ENCODE results near the gene MIEN1.
A peak's percentile ranks its signal among the peaks of the same experiment; 100 is the strongest.
"Not testable (repeated sequence)": the region's sequence is repeated elsewhere in the genome, so short reads cannot be mapped to it uniquely, and the experiment has no call there.

MIEN1 gene

DNA sequence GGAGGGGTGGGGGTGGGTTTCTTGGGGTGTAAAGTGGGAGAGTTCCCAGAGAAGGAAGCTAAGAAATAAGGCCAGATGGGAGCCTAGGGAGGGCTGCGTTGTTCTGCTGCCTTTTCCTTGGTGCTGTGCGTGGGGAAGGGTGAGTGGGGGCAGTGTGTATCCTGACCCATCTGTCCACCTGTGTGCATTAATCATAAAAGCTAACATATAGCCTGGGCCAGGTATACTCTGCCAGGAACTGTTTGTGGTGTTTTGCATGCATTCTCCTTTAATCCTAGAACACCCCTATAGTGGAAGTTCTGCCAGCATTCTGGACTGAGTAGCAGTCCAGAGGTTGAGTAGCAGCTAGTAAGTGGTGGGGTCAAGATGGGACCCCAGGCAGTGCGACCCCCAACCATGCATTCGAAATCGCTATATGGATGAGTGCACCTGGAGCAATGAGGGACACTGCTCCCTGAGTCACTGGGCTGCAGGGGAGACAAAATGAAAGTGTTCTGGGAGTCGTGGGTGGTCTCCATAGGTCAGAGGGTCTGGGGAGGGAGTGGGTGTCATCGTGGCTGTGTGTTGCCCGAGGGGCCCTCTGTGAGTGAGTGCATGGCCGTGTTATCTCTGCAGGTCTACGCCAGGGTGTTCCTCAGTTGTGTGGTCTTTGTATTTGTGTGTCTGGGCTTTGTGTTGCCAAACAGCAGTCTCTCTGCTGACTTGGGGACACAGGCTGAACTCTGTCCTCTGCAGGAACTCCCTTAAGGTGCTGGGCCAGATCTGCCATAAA lies 29.1 kb downstream of the MIEN1 start:
- H3K4me3 ChIP-seq (ENCODE audit: low read length), result peak overlapping the region; percentile 85
- no peaks in the 10 kb centered on the region for H3K9me3 ChIP-seq (ENCODE audit: insufficient read depth, low read depth, low read length)
- H3K4me1 ChIP-seq (ENCODE audit: insufficient read depth, low read length), result peaks cover 46% of the 10 kb centered on the region
- peaks cover 8% of the 10 kb centered on the region for H3K36me3 ChIP-seq (ENCODE audit: insufficient read depth, low read length)
- no peak overlapping the region; the same call in 1 of the 2 replicates for H3K27ac ChIP-seq (ENCODE audit: low read depth, low read length)
- H3K27me3 ChIP-seq (ENCODE audit: insufficient read depth, low read length), result no peaks in the 10 kb centered on the region
- H3K9ac ChIP-seq (ENCODE audit: low read depth, low read length), result peak overlapping the region; percentile 82
- WGBS, result 11% methylated on average over 10 of the region's 10 CpGs

DNA sequence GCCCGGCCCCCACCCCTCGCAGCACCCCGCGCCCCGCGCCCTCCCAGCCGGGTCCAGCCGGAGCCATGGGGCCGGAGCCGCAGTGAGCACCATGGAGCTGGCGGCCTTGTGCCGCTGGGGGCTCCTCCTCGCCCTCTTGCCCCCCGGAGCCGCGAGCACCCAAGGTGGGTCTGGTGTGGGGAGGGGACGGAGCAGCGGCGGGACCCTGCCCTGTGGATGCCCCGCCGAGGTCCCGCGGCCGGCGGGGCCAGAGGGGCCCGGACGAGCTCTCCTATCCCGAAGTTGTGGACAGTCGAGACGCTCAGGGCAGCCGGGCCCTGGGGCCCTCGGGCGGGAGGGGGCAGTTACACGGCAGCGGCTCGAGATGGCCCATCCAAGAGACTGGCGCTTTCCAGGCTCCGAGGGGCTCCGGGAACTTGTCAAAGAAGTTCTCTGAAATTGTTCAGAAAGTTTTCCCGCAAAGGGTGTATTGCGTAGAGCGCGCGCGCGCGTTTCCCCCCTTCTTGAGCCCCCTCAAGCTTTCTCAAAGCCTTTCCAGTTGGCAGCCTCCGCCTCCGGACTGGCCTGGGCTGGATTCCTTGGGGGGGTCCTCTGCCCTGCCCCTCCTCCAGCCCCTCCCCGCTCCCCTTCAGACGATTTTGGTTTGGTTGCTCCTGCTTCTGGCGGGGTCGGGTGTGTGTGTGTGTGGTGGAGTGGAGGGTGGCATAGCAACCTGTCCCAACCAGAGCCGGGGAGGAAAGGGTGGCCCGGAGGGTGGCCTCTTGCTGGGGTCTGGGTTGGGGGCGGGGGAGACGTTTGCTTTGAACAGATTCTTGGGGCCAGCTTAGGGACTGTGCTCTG lies 30.0 kb downstream of the MIEN1 start:
- peaks cover 5% of the 10 kb centered on the region for H3K36me3 ChIP-seq (ENCODE audit: insufficient read depth, low read length)
- H3K9me3 ChIP-seq (ENCODE audit: insufficient read depth, low read depth, low read length), result no peaks in the 10 kb centered on the region
- under 1% methylated on average over 55 of the region's 57 CpGs for WGBS
- peaks cover 45% of the 10 kb centered on the region for H3K4me1 ChIP-seq (ENCODE audit: insufficient read depth, low read length)
- no peaks in the 10 kb centered on the region for H3K27me3 ChIP-seq (ENCODE audit: insufficient read depth, low read length)
- peak overlapping the region; percentile 82 for H3K9ac ChIP-seq (ENCODE audit: low read depth, low read length)
- H3K27ac ChIP-seq (ENCODE audit: low read depth, low read length), result peak overlapping the region; percentile 84
- peak overlapping the region; percentile 85 for H3K4me3 ChIP-seq (ENCODE audit: low read length)

DNA sequence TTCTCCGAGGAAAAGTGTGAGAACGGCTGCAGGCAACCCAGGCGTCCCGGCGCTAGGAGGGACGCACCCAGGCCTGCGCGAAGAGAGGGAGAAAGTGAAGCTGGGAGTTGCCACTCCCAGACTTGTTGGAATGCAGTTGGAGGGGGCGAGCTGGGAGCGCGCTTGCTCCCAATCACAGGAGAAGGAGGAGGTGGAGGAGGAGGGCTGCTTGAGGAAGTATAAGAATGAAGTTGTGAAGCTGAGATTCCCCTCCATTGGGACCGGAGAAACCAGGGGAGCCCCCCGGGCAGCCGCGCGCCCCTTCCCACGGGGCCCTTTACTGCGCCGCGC lies 30.5 kb downstream of the MIEN1 start, which contains the start of gene ERBB2:
Gene ERBB2 (plus strand): TSS at position 247 of the 330 bp plus-strand sequence. CDS start 175 bp downstream, outside the sequence.
- WGBS, result under 1% methylated on average over 20 of the region's 20 CpGs
- H3K4me3 ChIP-seq (ENCODE audit: low read length), result peak within 1 kb of the TSS; percentile 85
- H3K9me3 ChIP-seq (ENCODE audit: insufficient read depth, low read depth, low read length), result no peaks in the 10 kb centered on the region
- peaks cover 5% of the 10 kb centered on the region for H3K36me3 ChIP-seq (ENCODE audit: insufficient read depth, low read length)
- H3K27ac ChIP-seq (ENCODE audit: low read depth, low read length), result peak within 1 kb of the TSS; percentile 84
- H3K4me1 ChIP-seq (ENCODE audit: insufficient read depth, low read length), result peaks cover 46% of the 10 kb centered on the region
- H3K9ac ChIP-seq (ENCODE audit: low read depth, low read length), result peak within 1 kb of the TSS; percentile 82
- no peaks in the 10 kb centered on the region for H3K27me3 ChIP-seq (ENCODE audit: insufficient read depth, low read length)

DNA sequence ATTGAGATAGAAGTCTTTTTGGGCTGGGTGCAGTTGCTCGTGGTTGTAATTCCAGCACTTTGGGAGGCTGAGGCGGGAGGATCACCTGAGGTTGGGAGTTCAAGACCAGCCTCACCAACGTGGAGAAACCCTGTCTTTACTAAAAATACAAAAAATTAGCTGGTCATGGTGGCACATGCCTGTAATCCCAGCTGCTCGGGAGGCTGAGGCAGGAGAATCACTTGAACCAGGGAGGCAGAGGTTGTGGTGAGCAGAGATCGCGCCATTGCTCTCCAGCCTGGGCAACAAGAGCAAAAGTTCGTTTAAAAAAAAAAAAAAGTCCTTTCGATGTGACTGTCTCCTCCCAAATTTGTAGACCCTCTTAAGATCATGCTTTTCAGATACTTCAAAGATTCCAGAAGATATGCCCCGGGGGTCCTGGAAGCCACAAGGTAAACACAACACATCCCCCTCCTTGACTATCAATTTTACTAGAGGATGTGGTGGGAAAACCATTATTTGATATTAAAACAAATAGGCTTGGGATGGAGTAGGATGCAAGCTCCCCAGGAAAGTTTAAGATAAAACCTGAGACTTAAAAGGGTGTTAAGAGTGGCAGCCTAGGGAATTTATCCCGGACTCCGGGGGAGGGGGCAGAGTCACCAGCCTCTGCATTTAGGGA lies 31.0 kb downstream of the MIEN1 start:
- Histone ChIP-seq H3K27ac (ENCODE audit: low read depth, low read length) (peak overlapping the region; percentile 84), H3K9ac (ENCODE audit: low read depth, low read length) (peak overlapping the region; percentile 82), H3K4me1 (ENCODE audit: insufficient read depth, low read length) (peaks cover 46% of the 10 kb centered on the region), H3K4me3 (ENCODE audit: low read length) (peak overlapping the region; percentile 85)
- WGBS, result 41% methylated on average over 11 of the region's 11 CpGs
- H3K9me3 ChIP-seq (ENCODE audit: insufficient read depth, low read depth, low read length); H3K36me3 ChIP-seq (ENCODE audit: insufficient read depth, low read length); H3K27me3 ChIP-seq (ENCODE audit: insufficient read depth, low read length): not testable (repeated sequence)

DNA sequence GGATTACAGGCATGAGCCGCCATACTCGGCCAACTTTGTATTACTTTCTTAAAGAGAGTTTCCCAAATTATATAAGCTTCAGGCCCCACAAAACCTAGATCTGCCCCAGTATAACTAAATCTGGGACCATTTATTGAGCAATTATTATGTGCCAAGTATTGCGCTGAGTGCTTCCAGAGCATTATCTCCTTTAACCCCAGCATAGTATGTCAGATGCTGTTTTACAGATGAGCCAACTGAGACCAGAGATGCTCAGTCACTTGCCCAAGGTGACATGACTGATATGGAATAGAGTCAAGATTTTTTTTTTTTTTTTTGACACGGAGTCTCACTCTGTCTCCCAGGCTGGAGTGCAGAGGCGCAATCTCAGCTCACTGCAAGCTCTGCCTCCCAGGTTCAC lies 32.4 kb downstream of the MIEN1 start:
- no peak overlapping the region for H3K27ac ChIP-seq (ENCODE audit: low read depth, low read length)
- peaks cover 4% of the 10 kb centered on the region for H3K36me3 ChIP-seq (ENCODE audit: insufficient read depth, low read length)
- peaks cover 41% of the 10 kb centered on the region for H3K4me1 ChIP-seq (ENCODE audit: insufficient read depth, low read length)
- WGBS, result 95% methylated on average over 5 of the region's 5 CpGs
- no peaks in the 10 kb centered on the region for H3K27me3 ChIP-seq (ENCODE audit: insufficient read depth, low read length)
- H3K9ac ChIP-seq (ENCODE audit: low read depth, low read length), result no peak overlapping the region
- H3K4me3 ChIP-seq (ENCODE audit: low read length), result no peak overlapping the region
- no peaks in the 10 kb centered on the region for H3K9me3 ChIP-seq (ENCODE audit: insufficient read depth, low read depth, low read length)

DNA sequence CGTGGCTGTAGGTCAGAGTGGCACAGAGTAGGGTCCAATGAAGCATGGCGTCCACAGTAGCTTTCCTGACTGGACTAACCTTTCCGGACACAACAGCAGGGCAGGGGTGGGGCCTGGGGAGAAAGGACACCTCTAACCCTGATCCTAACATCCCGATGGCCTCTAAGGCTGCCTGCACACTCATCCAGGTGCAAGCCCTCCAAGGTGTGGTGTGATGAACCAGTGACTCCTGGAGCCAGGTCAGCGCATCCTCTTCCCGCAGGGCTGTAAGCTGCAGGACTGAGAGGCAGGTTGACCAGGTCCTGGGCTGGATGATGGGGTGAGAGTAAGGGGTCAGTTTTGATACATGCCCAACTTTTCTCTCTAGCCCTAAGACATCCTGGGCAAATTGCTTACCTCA lies 33.6 kb downstream of the MIEN1 start:
- Histone ChIP-seq H3K4me3 (ENCODE audit: low read length) (no peak overlapping the region), H3K36me3 (ENCODE audit: insufficient read depth, low read length) (no peaks in the 10 kb centered on the region), H3K27me3 (ENCODE audit: insufficient read depth, low read length) (no peaks in the 10 kb centered on the region), H3K27ac (ENCODE audit: low read depth, low read length) (peak overlapping the region; percentile 68), H3K4me1 (ENCODE audit: insufficient read depth, low read length) (peaks cover 31% of the 10 kb centered on the region), H3K9ac (ENCODE audit: low read depth, low read length) (no peak overlapping the region), H3K9me3 (ENCODE audit: insufficient read depth, low read depth, low read length) (no peaks in the 10 kb centered on the region)
- WGBS, result 68% methylated on average over 6 of the region's 6 CpGs

DNA sequence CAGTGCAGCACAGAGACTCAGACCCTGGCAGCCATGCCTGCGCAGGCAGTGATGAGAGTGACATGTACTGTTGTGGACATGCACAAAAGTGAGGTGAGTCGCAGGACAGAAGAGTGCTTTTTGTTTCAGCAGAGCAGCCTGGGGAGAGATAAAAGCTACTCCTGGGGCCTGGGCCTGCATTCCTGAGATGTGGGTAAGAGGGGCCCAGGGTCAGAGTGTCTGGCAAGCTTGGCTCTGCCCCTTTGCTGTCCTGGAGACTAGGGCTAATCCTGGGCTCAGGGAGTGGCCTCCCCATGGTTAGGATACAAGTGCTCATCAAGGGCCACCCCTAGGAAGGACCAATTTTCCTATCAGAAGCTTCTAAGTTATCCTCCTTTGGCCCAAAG lies 35.2 kb downstream of the MIEN1 start:
- Histone ChIP-seq H3K9ac (ENCODE audit: low read depth, low read length) (peak overlapping the region; percentile 9; the same call in 1 of the 2 replicates), H3K27me3 (ENCODE audit: insufficient read depth, low read length) (no peaks in the 10 kb centered on the region), H3K36me3 (ENCODE audit: insufficient read depth, low read length) (no peaks in the 10 kb centered on the region), H3K4me1 (ENCODE audit: insufficient read depth, low read length) (peaks cover 35% of the 10 kb centered on the region), H3K4me3 (ENCODE audit: low read length) (no peak overlapping the region), H3K27ac (ENCODE audit: low read depth, low read length) (peak overlapping the region; percentile 92), H3K9me3 (ENCODE audit: insufficient read depth, low read depth, low read length) (no peaks in the 10 kb centered on the region)
- WGBS, result 68% methylated on average over 2 of the region's 2 CpGs

DNA sequence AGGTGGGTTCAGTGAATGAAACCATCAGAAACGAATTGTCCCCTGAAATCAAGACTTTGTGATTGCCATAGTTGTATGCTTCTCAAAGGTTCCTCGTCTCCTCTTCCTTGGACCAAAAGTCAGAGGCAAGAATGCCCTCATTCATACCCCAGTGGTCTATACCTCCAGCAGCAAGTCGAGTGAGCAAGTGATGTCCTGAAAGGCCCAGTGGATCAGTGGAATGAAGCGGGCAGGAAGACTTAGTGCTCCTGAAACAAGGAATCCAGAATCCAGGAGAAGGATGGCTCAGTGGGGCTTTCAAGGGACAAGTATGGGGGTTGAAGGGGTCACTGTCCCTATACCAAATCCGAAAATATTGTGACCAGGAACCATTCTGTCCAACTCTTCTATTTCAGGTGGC lies 35.7 kb downstream of the MIEN1 start:
- Histone ChIP-seq H3K4me1 (ENCODE audit: insufficient read depth, low read length) (peaks cover 40% of the 10 kb centered on the region), H3K9me3 (ENCODE audit: insufficient read depth, low read depth, low read length) (no peaks in the 10 kb centered on the region), H3K27ac (ENCODE audit: low read depth, low read length) (peak overlapping the region; percentile 92), H3K27me3 (ENCODE audit: insufficient read depth, low read length) (no peaks in the 10 kb centered on the region), H3K36me3 (ENCODE audit: insufficient read depth, low read length) (no peaks in the 10 kb centered on the region), H3K4me3 (ENCODE audit: low read length) (no peak overlapping the region), H3K9ac (ENCODE audit: low read depth, low read length) (peak overlapping the region; percentile 9; the same call in 1 of the 2 replicates)
- WGBS, result 88% methylated on average over 5 of the region's 5 CpGs

DNA sequence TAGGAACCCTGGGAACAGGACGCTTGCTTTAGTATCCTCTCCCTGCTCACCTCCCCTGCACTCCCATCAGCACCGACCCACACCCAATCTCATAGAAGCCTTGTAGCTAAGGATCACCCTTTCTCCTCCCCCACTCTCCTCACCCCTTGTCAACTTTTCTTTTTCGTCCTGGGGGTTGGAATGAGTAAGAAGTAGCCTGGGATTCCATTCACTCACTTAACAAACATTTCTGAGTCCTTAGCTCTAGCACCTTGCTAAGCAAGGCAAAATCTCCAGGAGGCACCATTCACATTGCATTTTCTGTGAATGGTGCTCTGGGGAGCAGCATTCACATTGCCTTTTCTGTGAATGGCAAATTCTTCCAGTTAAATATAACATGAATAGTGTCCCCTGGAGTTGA lies 41.4 kb downstream of the MIEN1 start:
- Histone ChIP-seq H3K4me1 (ENCODE audit: insufficient read depth, low read length) (peaks cover 19% of the 10 kb centered on the region), H3K9ac (ENCODE audit: low read depth, low read length) (peak overlapping the region; percentile 79), H3K36me3 (ENCODE audit: insufficient read depth, low read length) (peaks cover 6% of the 10 kb centered on the region; the same call in 1 of the 2 replicates), H3K27me3 (ENCODE audit: insufficient read depth, low read length) (no peaks in the 10 kb centered on the region), H3K27ac (ENCODE audit: low read depth, low read length) (peak overlapping the region; percentile 100), H3K4me3 (ENCODE audit: low read length) (peak overlapping the region; percentile 66), H3K9me3 (ENCODE audit: insufficient read depth, low read depth, low read length) (no peaks in the 10 kb centered on the region)
- 0% methylated on average over 2 of the region's 3 CpGs for WGBS

DNA sequence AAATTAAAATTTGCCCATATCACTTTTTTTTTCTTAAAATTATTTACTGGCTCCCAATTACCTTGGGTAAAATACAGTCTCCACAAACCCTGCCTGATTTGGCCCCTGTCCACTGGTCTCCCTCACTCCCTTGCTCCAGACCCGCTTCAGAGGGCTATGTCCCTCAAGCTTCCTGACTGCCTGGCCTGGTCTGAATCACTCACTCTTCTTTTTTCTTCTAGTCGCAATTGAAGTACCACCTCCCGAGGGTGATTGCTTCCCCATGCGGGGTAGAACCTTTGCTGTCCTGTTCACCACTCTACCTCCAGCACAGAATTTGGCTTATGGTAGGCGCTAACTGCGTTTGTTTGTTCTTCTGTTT lies 41.9 kb downstream of the MIEN1 start:
- H3K27ac ChIP-seq (ENCODE audit: low read depth, low read length), result peak overlapping the region; percentile 100
- no peaks in the 10 kb centered on the region for H3K9me3 ChIP-seq (ENCODE audit: insufficient read depth, low read depth, low read length)
- peak overlapping the region; percentile 79 for H3K9ac ChIP-seq (ENCODE audit: low read depth, low read length)
- H3K4me1 ChIP-seq (ENCODE audit: insufficient read depth, low read length), result peaks cover 19% of the 10 kb centered on the region
- WGBS, result 8% methylated on average over 5 of the region's 6 CpGs
- peaks cover 8% of the 10 kb centered on the region; the same call in 1 of the 2 replicates for H3K36me3 ChIP-seq (ENCODE audit: insufficient read depth, low read length)
- peak overlapping the region; percentile 66 for H3K4me3 ChIP-seq (ENCODE audit: low read length)
- H3K27me3 ChIP-seq (ENCODE audit: insufficient read depth, low read length), result no peaks in the 10 kb centered on the region

All from HUES64 (cell line).